ENCODE measurements around the gene DNHD1.

- TF ChIP-seq CTCF (IDR thresholded peaks at IDR 0.05) (no peak), POLR2A (IDR thresholded peaks at IDR 0.05) (no peak)
These were observed 45.6 kb downstream of the DNHD1 start for GRCh38 chr11:6542727-6543126.
